GM19239 (cell line): ENCODE results near the gene SIAH3.

Source experiments
- DNase-seq: peaks from one replicate; pipeline ENCODE4 v3.0.0; 2011; ENCODE audit warnings: low spot score; ENCODE audit not compliant: insufficient read length
- FAIRE-seq: peaks from 2 replicates; lab custom pipeline; 2011; peaks lifted over from hg19 to GRCh38; lab: Jason Lieb, UNC

The SIAH3 gene

GRCh38 chr13:45751885-45752284, 99.7 kb downstream of the SIAH3 start:
- FAIRE-seq (no peak), DNase-seq (no peak)

- FAIRE-seq = no peak
- DNase-seq = no peak
Measured at GRCh38 chr13:45750566-45750965, 101.0 kb downstream of the SIAH3 start.

DNA sequence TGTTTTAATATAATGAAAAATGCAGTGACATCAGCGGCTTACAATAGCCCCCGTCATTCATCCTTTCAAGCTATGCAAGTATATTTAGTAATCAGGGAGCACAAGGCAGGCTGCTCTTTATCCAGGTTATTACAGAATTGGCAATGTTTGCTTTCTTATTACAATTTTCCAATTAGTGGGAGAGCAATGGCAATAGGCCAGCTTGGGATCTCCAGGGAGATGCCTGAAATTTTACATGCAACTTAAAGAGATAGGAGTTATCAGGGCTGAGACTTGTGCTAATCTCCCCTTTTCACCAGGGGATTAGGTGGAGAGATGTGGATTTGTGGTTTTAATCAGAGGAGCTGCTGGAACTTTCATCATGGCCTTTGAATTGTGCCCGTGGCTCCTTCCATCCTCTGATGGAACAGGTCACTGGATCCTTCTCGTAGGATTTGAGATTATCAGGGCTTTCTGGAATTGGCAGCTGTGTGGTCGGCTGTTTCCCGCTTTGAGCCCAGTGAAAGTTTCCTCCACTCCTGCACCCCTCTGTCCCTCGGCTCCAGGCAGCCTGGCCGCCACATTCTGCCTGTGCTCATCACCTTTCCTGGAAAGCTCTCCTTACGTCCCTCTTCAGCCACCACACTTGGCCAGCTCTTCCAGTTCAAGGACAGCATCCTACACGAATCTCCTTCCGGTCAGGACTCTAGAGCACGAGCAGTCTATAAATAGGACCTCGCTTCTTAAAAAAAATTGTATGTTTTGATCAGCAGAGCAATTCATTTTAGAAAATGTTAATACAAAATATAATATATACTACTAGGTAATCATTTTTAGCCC, 102.4 kb downstream of the SIAH3 start:
- no peak for FAIRE-seq
- no peak for DNase-seq

DNA sequence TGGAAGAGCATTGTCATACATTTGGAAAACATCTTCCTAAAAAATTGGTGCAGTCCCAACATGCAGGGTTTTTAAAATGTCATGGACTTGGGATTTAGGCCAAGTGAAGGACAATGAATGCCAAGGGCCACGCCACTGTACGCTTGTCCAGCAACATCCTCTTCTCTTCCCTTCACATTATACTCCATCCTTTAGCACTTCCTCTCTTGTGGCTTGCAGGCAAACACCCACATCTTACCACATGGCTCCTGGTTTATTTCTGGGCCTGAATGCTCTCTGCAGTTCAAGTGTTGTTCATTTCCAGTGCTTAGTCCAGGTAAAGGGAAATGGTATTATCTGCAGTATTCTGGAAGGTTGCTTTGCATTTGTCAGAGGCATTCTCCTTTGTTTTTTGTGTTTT, 104.5 kb downstream of the SIAH3 start:
- DNase-seq (no peak), FAIRE-seq (no peak)

DNA sequence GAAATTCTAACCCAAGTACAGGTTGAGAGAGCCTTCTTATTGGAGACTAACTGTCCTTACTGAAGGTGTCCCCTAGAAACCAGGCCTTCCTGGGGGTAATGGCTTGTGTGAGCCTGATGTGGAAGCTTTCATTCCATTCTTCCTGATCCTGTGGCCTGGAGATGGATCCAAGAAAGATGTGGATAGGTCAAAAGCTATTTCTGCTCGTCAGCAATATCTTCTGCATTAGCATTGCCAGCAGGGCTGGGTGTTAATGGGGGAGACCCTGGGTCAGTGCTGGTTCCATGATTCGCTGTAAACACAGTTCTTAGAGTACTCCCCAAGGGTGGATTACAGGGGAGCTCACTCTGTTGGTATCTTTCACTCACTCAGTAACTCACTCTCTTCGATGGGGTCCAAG, 106.6 kb downstream of the SIAH3 start:
- DNase-seq = no peak
- FAIRE-seq = no peak

DNA sequence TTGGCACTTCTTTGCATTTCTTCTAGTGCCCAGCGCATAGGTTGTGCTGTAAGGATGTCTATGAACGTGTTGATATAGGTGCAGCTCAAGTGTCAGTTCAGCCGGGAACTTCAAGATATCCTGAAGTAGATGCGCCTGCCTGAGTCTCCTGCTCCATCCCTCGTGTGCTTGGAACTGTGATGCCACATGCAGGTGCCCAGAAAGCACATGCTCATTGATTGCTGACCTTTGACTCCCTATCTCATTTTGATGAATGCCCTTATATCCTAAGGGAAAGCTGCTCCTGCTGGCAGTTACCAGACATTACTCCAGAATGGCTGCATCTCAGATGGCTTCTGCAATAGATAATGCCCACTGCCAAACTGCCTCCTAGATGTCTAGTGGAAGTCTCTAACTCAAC, 108.6 kb downstream of the SIAH3 start:
- no peak for FAIRE-seq
- DNase-seq = no peak

DNA sequence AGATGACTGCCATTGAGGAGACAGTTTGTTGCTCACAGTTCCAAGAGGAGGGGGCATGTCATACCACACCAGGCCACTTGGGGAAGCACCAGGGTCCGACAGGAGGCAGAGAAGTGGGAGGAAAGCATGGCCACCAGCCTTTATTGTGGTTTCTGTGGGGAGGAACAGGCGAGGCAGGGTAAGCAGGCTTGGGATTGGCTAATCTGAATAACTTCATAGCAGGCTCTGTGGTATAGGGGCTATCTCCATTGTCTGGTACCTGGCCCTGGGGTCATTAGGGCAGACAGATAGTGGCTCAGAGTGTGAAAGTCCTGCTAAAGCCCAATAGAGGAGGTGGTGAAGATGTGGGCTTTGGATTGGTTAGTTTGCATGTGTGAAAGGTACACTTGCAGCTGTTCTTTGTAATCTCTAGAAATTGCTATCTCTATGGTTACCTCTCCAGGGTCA, 114.0 kb downstream of the SIAH3 start:
- DNase-seq = no peak

DNA sequence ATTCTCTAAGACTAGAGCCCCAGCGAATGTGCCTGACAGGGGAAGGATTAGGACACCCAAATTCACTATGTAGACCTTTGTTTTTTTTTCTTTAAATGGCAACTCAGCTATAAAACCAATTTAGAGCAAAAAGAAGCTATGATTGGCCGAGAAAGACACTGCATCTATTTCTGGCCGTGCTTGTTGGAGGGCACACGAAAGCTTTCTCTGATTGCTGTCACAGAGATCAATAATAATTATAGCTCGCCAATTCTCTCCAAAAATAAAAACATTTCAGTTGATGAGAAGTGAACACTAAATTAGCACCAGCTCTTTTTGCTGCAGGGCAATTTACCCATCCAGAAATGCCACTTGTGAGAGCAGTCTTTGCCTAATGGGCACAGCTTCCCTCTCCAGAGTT, 118.2 kb downstream of the SIAH3 start:
- no peak for DNase-seq
- FAIRE-seq = no peak

More for the DNA sequence above, 114.0 kb downstream of the SIAH3 start:
- no peak for FAIRE-seq

DNA sequence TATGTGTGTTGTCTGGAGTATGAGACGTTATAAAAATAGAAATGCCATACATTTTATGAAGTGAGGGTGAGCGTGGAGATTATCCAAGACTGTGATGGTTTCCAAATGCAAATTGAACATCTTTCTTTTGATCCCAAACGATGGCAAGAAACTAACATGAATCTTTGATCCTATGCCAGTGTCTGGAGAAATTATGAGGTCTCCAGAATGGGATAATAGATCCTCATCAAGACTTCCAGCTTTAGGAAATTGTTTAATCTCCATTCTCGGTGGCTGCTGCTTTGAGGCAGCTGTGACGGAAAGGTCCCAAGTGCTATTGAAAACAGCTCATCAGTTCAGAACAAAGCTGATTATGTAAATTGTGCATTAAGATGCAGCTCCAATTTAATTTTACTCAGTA, 118.6 kb downstream of the SIAH3 start:
- DNase-seq (no peak), FAIRE-seq (no peak)

- DNase-seq (no peak), FAIRE-seq (no peak)
Measured at GRCh38 chr13:45731455-45731854, 120.1 kb downstream of the SIAH3 start.

- peak; percentile 28 for FAIRE-seq
- peak; percentile 35 for DNase-seq
Measured at GRCh38 chr13:45728759-45729158, 122.8 kb downstream of the SIAH3 start.
